GM18873 (cell line): ENCODE data around the gene POLR2E.
A peak's percentile ranks its signal among the peaks of the same experiment; 100 is the strongest.
"Not testable (repeated sequence)": the region's sequence is repeated elsewhere in the genome, so short reads cannot be mapped to it uniquely, and the experiment has no call there.

Experiments used
- ATAC-seq: cut with Tn5 transposase; IDR thresholded peaks from one replicate; pipeline ENCODE4 v1.9.1; 2021; ENCODE audit warnings: mild to moderate bottlenecking, moderate library complexity, moderate number of reproducible peaks; ENCODE audit not compliant: unreplicated experiment, low FRiP score

Gene POLR2E

DNA sequence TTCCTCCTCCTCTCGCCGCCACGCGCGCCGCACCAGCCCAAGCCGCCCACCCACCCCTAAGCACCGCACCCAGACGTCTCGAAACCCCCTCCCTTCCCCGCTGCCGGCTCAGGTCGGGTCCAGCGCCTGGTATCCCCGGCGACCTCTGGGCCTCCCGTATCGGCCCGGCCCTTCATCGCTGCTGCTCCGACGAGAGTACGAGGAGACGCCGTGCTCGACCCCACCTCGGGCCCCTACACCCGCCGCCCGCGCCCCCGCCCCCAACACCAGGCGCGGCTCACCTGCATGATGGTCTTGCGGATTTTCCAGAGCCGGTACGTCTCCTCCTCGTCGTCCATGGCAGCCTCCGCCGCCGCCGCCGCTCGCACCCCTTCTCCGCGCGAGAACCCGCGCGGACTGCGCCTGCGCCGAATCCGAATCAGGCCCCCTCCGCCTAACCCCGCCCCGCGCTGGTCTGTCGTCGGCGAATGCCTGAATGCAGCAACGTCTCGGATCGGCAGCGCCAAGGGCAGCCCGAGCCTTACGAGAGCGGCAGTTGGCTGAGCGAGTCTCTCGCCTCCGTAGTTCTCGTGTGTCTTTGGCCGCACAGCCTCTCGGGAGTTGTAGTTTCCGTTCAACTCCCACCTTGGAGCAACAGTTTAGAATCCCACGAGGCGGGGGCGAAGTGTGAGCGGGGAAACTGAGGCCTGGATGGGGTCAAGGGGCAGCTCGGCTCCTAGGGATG is at the start of gene POLR2E:
POLR2E (minus strand) TSS at position 398 of the 724 bp plus-strand sequence; CDS start at position 338, 60 bp downstream.
- peak; percentile 75 for ATAC-seq

- ATAC-seq: no peak
Measured at GRCh38 chr19:1144741-1145140, 49.6 kb upstream of the POLR2E start.

DNA sequence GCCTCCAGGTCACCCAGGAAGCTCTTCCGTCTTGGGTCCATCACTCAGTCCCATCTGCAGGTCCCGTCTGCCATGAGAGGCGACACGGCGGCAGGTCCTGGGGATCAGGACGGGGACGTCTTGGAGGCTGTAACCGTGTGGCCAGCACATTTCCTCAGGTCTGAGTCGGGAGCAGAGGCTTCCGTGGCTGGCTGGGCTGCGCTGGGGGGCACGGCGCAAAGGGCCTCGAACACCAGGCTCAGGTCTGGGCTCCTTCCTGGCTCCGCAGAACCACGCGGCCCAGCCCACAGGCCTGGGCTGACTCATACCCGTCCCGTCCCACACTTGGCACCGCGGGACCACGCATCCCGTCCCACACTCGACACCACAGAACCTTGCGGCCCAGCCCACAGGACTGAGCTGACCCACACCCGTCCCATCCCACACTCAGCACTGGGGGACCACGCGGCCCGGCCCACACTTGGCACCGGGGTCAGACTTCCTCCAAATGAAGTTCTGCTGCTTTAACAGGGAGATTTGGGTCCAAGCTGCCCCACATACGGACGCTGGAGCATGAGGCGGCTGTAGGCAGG is 48.7 kb upstream of the POLR2E start:
- ATAC-seq: no peak

GRCh38 chr19:1141944-1142343 is 46.8 kb upstream of the POLR2E start:
- ATAC-seq: no peak

GRCh38 chr19:1140272-1141027 is 45.3 kb upstream of the POLR2E start:
- no peak for ATAC-seq

DNA sequence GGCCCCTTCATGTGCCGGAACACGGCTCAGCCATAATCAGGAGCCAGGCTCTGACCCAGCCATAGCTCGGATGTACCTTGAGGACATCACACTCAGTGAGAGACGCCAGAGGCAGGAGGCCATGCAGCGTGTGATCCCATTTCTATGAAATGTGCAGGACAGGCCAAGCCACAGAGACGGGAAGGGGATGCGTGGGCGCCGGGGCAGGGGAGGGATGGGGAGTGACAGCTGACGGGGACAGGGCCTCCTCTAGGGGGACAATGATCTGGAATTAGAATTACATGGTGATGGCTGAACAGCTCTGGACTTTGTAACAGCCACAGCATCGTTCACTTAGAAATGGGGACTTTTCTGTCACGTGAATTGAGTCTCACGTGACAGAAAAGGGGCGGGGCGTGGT is 44.0 kb upstream of the POLR2E start:
- ATAC-seq: no peak

- no peak for ATAC-seq
Measured at GRCh38 chr19:1138121-1138520, 42.9 kb upstream of the POLR2E start.

DNA sequence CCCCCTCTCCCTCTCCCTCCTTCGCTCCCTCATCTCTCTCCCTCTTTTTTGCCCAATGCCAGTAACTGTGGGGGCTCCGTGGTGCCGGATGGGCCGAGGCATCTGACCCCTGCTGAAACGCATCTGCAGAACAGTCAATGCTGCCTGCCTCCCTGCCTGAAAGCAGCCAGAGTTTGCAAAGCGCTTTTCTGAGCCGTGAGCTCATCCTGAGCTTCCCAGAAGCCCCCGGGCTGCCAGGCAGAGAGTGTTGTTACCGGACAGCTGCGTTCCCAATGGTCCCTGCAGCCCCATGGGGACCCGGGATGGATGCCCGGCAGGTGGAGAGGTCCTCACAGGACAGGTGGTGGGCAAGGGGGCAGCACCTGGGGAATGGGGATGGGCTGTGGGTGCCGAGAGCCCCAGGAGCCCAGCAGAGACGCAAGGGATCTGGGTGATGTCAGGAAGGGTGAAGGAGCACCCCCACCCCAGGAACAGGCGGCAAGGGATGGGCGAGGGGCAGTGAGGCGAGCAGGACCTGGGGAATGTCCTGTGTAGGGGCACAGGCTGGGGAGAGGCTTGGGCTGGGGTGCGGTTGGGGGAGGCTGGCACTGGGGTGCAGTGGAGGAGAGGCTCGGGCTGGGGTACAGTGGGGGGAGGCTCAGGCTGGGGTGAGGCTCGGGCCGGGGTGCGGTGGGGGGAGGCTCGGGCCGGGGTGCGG is 41.6 kb upstream of the POLR2E start:
- ATAC-seq: no peak

DNA sequence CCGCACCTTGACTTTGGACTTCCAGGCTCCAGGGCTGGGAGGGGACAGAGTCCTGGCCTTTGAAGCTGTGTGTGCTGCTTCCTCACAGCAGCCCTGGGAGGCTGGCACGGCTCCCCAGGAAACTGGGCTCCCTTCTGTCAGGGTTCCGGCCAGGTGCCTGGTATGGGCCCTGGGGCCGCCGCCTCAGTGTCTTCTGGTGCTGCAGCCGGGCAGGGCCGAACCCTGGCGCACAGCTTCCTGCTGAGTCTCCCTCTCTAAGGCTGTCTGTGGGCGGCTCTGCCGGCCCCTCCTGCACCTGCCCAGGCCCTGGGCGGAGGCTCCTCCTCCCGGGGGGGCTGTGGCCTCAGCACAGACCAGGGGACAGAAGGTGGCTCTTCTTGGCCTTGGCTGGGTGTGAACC is 41.0 kb upstream of the POLR2E start:
- no peak for ATAC-seq

- no peak for ATAC-seq
Measured at GRCh38 chr19:1135454-1135853, 40.3 kb upstream of the POLR2E start.

- ATAC-seq: no peak
Measured at GRCh38 chr19:1134431-1134830, 39.3 kb upstream of the POLR2E start.

GRCh38 chr19:1133471-1133929 is 38.3 kb upstream of the POLR2E start:
- ATAC-seq: peak; percentile 71

GRCh38 chr19:1132552-1133383 is 37.6 kb upstream of the POLR2E start:
- ATAC-seq: peak; percentile 10

GRCh38 chr19:1131718-1132551 is 36.8 kb upstream of the POLR2E start:
- peak; percentile 36 for ATAC-seq

DNA sequence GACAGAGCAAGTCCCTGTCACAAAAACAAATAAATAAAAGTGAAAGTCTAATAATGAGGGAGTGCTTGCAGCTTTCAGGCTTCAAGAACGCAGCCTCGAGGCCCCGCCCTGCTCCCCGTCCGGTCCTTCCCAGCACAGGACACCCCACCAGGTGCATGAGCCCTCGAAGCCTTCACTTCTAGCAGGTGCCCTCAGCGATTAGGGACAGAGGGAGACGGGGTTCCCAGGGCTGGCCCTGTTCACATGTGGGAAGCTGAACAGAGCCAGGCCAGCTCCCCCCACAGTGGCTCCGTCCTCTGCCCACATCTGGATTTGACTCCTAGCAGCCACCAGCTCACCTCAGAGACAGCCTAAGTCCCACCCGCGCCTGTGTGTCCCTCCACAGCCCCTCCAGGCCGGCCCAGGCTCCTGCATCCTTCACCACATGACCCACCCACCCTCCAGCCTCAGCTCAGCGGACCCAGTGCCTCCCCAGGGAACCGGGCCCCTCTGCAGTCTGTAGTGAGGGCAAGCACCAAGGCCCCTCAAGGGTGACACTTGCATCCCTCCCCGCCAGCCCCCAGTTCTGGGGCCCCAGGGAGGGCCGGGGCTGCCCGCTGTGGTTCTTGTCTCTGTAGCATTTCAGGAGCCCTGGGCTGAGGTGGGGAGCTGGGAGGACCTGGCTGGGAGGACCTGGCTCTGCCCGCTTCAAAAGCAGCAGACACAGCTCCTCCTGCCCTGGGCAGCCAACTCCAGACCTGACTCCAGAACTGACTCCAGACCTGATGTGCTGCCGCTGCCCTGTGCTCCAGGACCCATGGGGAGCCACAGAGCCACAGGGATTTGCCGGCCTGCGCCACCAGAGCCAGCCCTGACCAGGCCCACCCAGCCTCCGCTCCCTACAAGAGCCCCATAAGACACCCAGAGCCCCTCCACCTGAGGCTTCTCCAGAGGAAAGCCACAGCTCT is 35.9 kb upstream of the POLR2E start:
- no peak for ATAC-seq

DNA sequence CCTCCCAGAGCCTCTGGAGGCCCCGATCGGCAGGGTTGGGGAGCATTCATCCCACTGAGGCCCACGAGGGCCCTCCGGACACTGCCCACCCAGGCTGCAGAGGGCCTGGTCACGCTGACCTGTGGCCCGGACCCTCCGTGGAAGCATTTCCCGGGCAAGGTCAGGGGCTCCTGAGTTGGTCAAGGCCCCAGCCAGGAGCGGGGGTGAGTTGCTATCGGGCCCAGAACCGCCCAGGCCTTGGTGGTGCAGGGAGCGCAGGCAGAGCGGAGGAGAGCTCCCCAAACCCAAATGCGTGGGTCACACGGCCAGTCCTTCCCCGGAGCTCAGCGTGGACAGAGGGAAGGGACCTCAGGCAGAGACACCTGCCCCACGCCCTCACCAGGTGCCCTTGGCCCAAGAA is 34.4 kb upstream of the POLR2E start:
- ATAC-seq: no peak

DNA sequence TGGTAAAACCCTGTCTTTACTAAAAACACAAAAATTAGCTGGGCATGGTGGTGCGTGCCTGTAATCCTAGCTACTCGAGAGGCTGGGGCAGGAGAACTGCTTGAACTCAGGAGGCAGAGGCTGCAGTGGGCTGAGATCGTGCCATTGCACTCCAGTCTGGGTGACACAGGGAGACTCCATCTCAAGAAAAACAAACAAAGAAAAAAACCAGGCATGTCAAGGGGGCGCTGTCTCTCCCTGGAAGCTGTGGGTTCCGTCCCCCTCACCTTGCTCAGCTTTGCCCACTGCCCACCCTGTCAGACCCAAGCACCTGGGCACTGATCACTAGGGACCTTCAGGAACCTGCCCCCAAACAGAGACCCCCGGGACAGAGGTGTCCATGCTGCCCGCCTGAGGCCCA is 33.9 kb upstream of the POLR2E start:
- not testable (repeated sequence) for ATAC-seq

DNA sequence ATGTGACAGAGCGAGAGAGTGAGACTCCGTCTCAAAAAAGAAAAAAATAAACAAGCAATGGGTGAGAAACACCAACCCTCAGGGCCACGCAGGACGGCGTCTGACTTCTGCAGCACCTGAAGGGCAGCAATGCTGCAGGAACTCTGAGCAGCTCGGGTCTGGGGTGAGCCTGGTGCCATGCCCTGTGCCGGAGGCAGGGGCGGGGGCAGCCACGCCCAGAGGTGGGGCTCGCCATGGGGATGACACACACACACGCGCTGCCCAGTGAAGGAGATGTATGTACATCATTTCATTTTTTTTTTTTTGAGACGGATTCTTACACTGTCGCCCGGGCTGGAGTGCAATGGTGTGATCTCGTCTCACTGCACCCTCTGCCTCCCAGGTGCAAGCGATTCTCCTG is 32.9 kb upstream of the POLR2E start:
- no peak for ATAC-seq
